NCI-H2171 (cell line): ENCODE measurements around the gene DAB2IP.
"Not testable (repeated sequence)": the region's sequence is repeated elsewhere in the genome, so short reads cannot be mapped to it uniquely, and the experiment has no call there.

ENCODE experiments used
- DNase-seq: peaks from one replicate; lab custom pipeline; 2025; lab: John Stamatoyannopoulos, UW

DAB2IP gene

GRCh38 chr9:121651295-121652020 lies at the start of gene DAB2IP:
Gene DAB2IP (plus strand): TSS chr9:121651634. CDS start chr9:121651776, 142 bp downstream.
- peak; percentile 38 for DNase-seq

GRCh38 chr9:121603028-121603427 lies 48.4 kb upstream of the DAB2IP start:
- DNase-seq: no peak

GRCh38 chr9:121604242-121604641 lies 47.2 kb upstream of the DAB2IP start:
- DNase-seq: no peak

- DNase-seq: no peak
These were observed 46.8 kb upstream of the DAB2IP start for GRCh38 chr9:121604654-121605053.

- DNase-seq: peak; percentile 62
These were observed 43.8 kb upstream of the DAB2IP start for GRCh38 chr9:121607434-121608167.

- DNase-seq: no peak
These were observed 43.1 kb upstream of the DAB2IP start for GRCh38 chr9:121608168-121608853.

GRCh38 chr9:121609822-121610637 lies 41.4 kb upstream of the DAB2IP start:
- no peak for DNase-seq

- DNase-seq: no peak
These were observed 40.8 kb upstream of the DAB2IP start for GRCh38 chr9:121610638-121610953.

- DNase-seq: no peak
These were observed 38.9 kb upstream of the DAB2IP start for GRCh38 chr9:121612511-121612998.

- DNase-seq: no peak
These were observed 38.3 kb upstream of the DAB2IP start for GRCh38 chr9:121613009-121613752.

- DNase-seq: no peak
These were observed 35.2 kb upstream of the DAB2IP start for GRCh38 chr9:121616123-121616755.

GRCh38 chr9:121618504-121618903 lies 32.9 kb upstream of the DAB2IP start:
- no peak for DNase-seq

GRCh38 chr9:121618910-121619309 lies 32.5 kb upstream of the DAB2IP start:
- not testable (repeated sequence) for DNase-seq

GRCh38 chr9:121619545-121620324 lies 31.7 kb upstream of the DAB2IP start:
- no peak for DNase-seq

- no peak for DNase-seq
These were observed 31.1 kb upstream of the DAB2IP start for GRCh38 chr9:121620325-121620673.

GRCh38 chr9:121620777-121621449 lies 30.5 kb upstream of the DAB2IP start:
- no peak for DNase-seq

- no peak for DNase-seq
These were observed 28.8 kb upstream of the DAB2IP start for GRCh38 chr9:121622387-121623203.

GRCh38 chr9:121623430-121623829 lies 28.0 kb upstream of the DAB2IP start:
- not testable (repeated sequence) for DNase-seq

GRCh38 chr9:121625590-121625989 lies 25.8 kb upstream of the DAB2IP start:
- no peak for DNase-seq
